H9 (cell line): Measurements from ENCODE around the gene MAP3K5. TPM values are rescaled to one million over a fixed set of nuclear protein-coding genes. Genes with fewer than 3 reads are reported as not detected.
"Not testable (repeated sequence)": the region's sequence is repeated elsewhere in the genome, so short reads cannot be mapped to it uniquely, and the experiment has no call there.

Experiments
- DNase-seq: peaks from one replicate; pipeline ENCODE4 v3.0.0-alpha.2; 2017
- H2AFZ ChIP-seq: one replicate; pipeline ENCODE4 v1.6.1; 2013; ENCODE audit warnings: mild to moderate bottlenecking, low read length, control low read depth, moderate library complexity
- H2AK5ac ChIP-seq: 2 replicates; pipeline ENCODE4 v1.6.1; 2013; ENCODE audit warnings: low read length, control low read depth, mixed read lengths; ENCODE audit not compliant: insufficient read length
- H2BK120ac ChIP-seq: one replicate; pipeline ENCODE4 v1.6.1; 2013; ENCODE audit warnings: low read depth, mild to moderate bottlenecking, low read length, control low read depth, inconsistent platforms; ENCODE audit not compliant: poor library complexity, severe bottlenecking
- H2BK12ac ChIP-seq: 2 replicates; pipeline ENCODE4 v1.6.1; 2013; ENCODE audit warnings: low read length, control low read depth, mixed read lengths, low read depth; ENCODE audit not compliant: insufficient read length
- H2BK15ac ChIP-seq: 2 replicates; pipeline ENCODE4 v1.6.1; 2013; ENCODE audit warnings: low read depth, low read length, control low read depth
- H2BK20ac ChIP-seq: one replicate; pipeline ENCODE4 v1.6.1; 2013; ENCODE audit warnings: low read depth, mild to moderate bottlenecking, low read length, control low read depth, inconsistent platforms; ENCODE audit not compliant: poor library complexity, severe bottlenecking
- H2BK5ac ChIP-seq: 2 replicates; pipeline ENCODE4 v1.6.1; 2013; ENCODE audit warnings: low read length, control low read depth, mixed read lengths; ENCODE audit not compliant: insufficient read length
- H3K14ac ChIP-seq: 2 replicates; pipeline ENCODE4 v1.6.1; 2013; ENCODE audit warnings: low read length, control low read depth; ENCODE audit not compliant: insufficient read depth
- H3K18ac ChIP-seq: 2 replicates; pipeline ENCODE4 v1.6.1; 2013; ENCODE audit warnings: low read depth, mild to moderate bottlenecking, mixed read lengths, low read length, control low read depth; ENCODE audit not compliant: insufficient read length
- H3K23ac ChIP-seq: 2 replicates; pipeline ENCODE4 v1.6.1; 2013; ENCODE audit warnings: low read length, control low read depth, mixed read lengths, low read depth; ENCODE audit not compliant: insufficient read length
- H3K23me2 ChIP-seq: 2 replicates; pipeline ENCODE4 v1.6.1; 2013; ENCODE audit warnings: low read depth, mild to moderate bottlenecking, mixed read lengths, low read length, control low read depth; ENCODE audit not compliant: insufficient read length, poor library complexity, severe bottlenecking
- H3K27ac ChIP-seq: 2 replicates; pipeline ENCODE4 v1.5.1; 2013; ENCODE audit warnings: low read length, control low read depth, mixed read lengths, low read depth; ENCODE audit not compliant: insufficient read length
- H3K27me3 ChIP-seq: 2 replicates; pipeline ENCODE4 v1.6.1; 2013; ENCODE audit warnings: low read length, control low read depth, inconsistent platforms; ENCODE audit not compliant: insufficient read depth
- H3K4ac ChIP-seq: 2 replicates; pipeline ENCODE4 v1.6.1; 2013; ENCODE audit warnings: low read depth, mild to moderate bottlenecking, control low read depth, inconsistent platforms, low read length, moderate library complexity
- H3K4me1 ChIP-seq: 2 replicates; pipeline ENCODE4 v1.6.1; 2013; ENCODE audit warnings: low read length, control low read depth, inconsistent platforms; ENCODE audit not compliant: insufficient read depth
- H3K4me2 ChIP-seq: 2 replicates; pipeline ENCODE4 v1.6.1; 2013; ENCODE audit warnings: low read length, control low read depth, mixed read lengths; ENCODE audit not compliant: insufficient read length, insufficient read depth
- H3K56ac ChIP-seq: 2 replicates; pipeline ENCODE4 v1.6.1; 2013; ENCODE audit warnings: low read depth, mild to moderate bottlenecking, mixed read lengths, low read length, control low read depth; ENCODE audit not compliant: insufficient read length
- H3K79me1 ChIP-seq: 2 replicates; pipeline ENCODE4 v1.6.1; 2013; ENCODE audit warnings: low read depth, mild to moderate bottlenecking, moderate library complexity, low read length, control low read depth, inconsistent platforms; ENCODE audit not compliant: insufficient read depth, poor library complexity, severe bottlenecking
- H3K79me2 ChIP-seq: 2 replicates; pipeline ENCODE4 v1.6.1; 2013; ENCODE audit warnings: low read length, control low read depth, inconsistent platforms; ENCODE audit not compliant: insufficient read depth
- H3K9ac ChIP-seq: 2 replicates; pipeline ENCODE4 v1.6.1; 2013; ENCODE audit warnings: low read length, control low read depth, mixed read lengths; ENCODE audit not compliant: insufficient read length; ENCODE audit errors: extremely low read depth
- H3K9me3 ChIP-seq: one replicate; pipeline ENCODE4 v1.6.1; 2013; ENCODE audit warnings: low read depth, low read length, inconsistent platforms; ENCODE audit not compliant: control insufficient read depth
- H3T11ph ChIP-seq: one replicate; pipeline ENCODE4 v1.6.1; 2013; ENCODE audit warnings: mild to moderate bottlenecking, low read length, control low read depth, inconsistent platforms
- H4K20me1 ChIP-seq: one replicate; pipeline ENCODE4 v1.6.1; 2013; ENCODE audit not compliant: control insufficient read depth, insufficient read length, insufficient read depth
- H4K5ac ChIP-seq: 2 replicates; pipeline ENCODE4 v1.6.1; 2013; ENCODE audit warnings: low read depth, mild to moderate bottlenecking, mixed read lengths, low read length, control low read depth; ENCODE audit not compliant: insufficient read length
- H4K8ac ChIP-seq: replicated peaks from 2 replicates; pipeline ENCODE4 v1.6.1; 2013; ENCODE audit warnings: low read length, control low read depth, mixed read lengths, low read depth; ENCODE audit not compliant: insufficient read length
- H4K91ac ChIP-seq: 2 replicates; pipeline ENCODE4 v1.6.1; 2013; ENCODE audit warnings: low read depth, mild to moderate bottlenecking, moderate library complexity, mixed read lengths, low read length, control low read depth; ENCODE audit not compliant: insufficient read length
- H3K27ac Mint-ChIP-seq, 3 experiments: 2 replicates in 2 of 3; 3 replicates in 1 of 3; pipeline ENCODE4 v1.8.0; 2020 to 2021; ENCODE audit warnings: mixed read lengths in 3 of 3, mild to moderate bottlenecking in 1 of 3, moderate library complexity in 1 of 3
- H3K27me3 Mint-ChIP-seq: 2 replicates; pipeline ENCODE4 v1.8.0; 2021; ENCODE audit warnings: low read depth, mild to moderate bottlenecking, moderate library complexity, mixed read lengths
- H3K36me3 Mint-ChIP-seq, 3 experiments: 2 replicates in 2 of 3; 3 replicates in 1 of 3; pipeline ENCODE4 v1.8.0; 2020 to 2021; ENCODE audit warnings: low read depth in 3 of 3, mixed read lengths in 3 of 3; ENCODE audit not compliant: insufficient read depth in 1 of 3
- H3K4me1 Mint-ChIP-seq, 2 experiments: 2 replicates each; pipeline ENCODE4 v1.8.0; 2020; ENCODE audit warnings: mixed read lengths in 2 of 2
- H3K4me3 Mint-ChIP-seq, 2 experiments: 2 replicates in 1 of 2; 3 replicates in 1 of 2; pipeline ENCODE4 v1.8.0; 2020 to 2021; ENCODE audit warnings: mild to moderate bottlenecking in 2 of 2, mixed read lengths in 2 of 2, moderate library complexity in 1 of 2
- H3K9me3 Mint-ChIP-seq, 2 experiments: 2 replicates in 1 of 2; 3 replicates in 1 of 2; pipeline ENCODE4 v1.8.0; 2020; ENCODE audit warnings: mild to moderate bottlenecking in 2 of 2, mixed read lengths in 2 of 2, moderate library complexity in 1 of 2
- WGBS: extraction: QIAGEN DNeasy Blood & Tissue Kit; methylation state at CpG from one replicate; pipeline ENCODE4 v1.1.7; 2013; ENCODE audit warnings: missing lambda C conversion rate, low lambda C conversion rate, mixed read lengths; ENCODE audit not compliant: insufficient read length; ENCODE audit errors: extremely low coverage; 5-methylcytosine and 5-hydroxymethylcytosine counted together
- total RNA-seq: library from RNA; stranded (reverse); gene quantifications from 2 replicates; pipeline ENCODE4 v1.2.1, GENCODE V29; 2021
- TF ChIP-seq, protein P1 (sequence below): fragments of 200-600 bp; sonication (generic); conservative IDR thresholded peaks from 3 replicates; pipeline ENCODE4 v1.8.0; 2021; ENCODE audit warnings: antibody characterized with exemption, mild to moderate bottlenecking

The MAP3K5 gene
- total RNA-seq, 1 experiment from 2014 or later = 1.6 TPM

GRCh38 chr6:136586295-136586694 lies 206.0 kb downstream of the MAP3K5 start:
- no peaks in the 10 kb centered on the region for H3K9me3 ChIP-seq
- H3K79me1 ChIP-seq = no peaks in the 10 kb centered on the region
- no peak overlapping the region for H3K56ac ChIP-seq
- H3K23me2 ChIP-seq = no peaks in the 10 kb centered on the region
- no peak overlapping the region for H3K27ac ChIP-seq
- no peak overlapping the region for H3K14ac ChIP-seq
- no peak overlapping the region for H3T11ph ChIP-seq
- H3K4ac ChIP-seq = no peak overlapping the region
- no peak overlapping the region for H4K91ac ChIP-seq
- WGBS = no CpG with 5 or more reads among the region's 4 CpGs
- no peaks in the 10 kb centered on the region for H3K79me2 ChIP-seq
- H2BK12ac ChIP-seq = no peak overlapping the region
- Mint-ChIP-seq H3K4me1 (peaks cover 28 to 35% of the 10 kb centered on the region in 2 experiments), H3K36me3 (peaks cover 11 to 34% (median 21%) of the 10 kb centered on the region in 3 experiments), H3K9me3 (peaks cover 13 to 19% of the 10 kb centered on the region in 2 experiments), H3K27me3 (no peaks in the 10 kb centered on the region; the same call in 1 of the 2 replicates), H3K27ac (no peak overlapping the region), H3K4me3 (no peak overlapping the region)
- no peak overlapping the region for H3K9ac ChIP-seq
- no peak overlapping the region for H4K8ac ChIP-seq
- no peak for DNase-seq
- H2AFZ ChIP-seq = no peak overlapping the region
- H2BK120ac ChIP-seq = no peak overlapping the region
- H2BK15ac ChIP-seq = no peak overlapping the region
- H2AK5ac ChIP-seq = no peak overlapping the region
- H3K18ac ChIP-seq = no peak overlapping the region
- H2BK5ac ChIP-seq = no peak overlapping the region
- H3K27me3 ChIP-seq = no peaks in the 10 kb centered on the region
- no peak overlapping the region for H4K5ac ChIP-seq
- TF ChIP-seq, protein P1, sequence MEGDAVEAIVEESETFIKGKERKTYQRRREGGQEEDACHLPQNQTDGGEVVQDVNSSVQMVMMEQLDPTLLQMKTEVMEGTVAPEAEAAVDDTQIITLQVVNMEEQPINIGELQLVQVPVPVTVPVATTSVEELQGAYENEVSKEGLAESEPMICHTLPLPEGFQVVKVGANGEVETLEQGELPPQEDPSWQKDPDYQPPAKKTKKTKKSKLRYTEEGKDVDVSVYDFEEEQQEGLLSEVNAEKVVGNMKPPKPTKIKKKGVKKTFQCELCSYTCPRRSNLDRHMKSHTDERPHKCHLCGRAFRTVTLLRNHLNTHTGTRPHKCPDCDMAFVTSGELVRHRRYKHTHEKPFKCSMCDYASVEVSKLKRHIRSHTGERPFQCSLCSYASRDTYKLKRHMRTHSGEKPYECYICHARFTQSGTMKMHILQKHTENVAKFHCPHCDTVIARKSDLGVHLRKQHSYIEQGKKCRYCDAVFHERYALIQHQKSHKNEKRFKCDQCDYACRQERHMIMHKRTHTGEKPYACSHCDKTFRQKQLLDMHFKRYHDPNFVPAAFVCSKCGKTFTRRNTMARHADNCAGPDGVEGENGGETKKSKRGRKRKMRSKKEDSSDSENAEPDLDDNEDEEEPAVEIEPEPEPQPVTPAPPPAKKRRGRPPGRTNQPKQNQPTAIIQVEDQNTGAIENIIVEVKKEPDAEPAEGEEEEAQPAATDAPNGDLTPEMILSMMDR = no peak
- no peaks in the 10 kb centered on the region for H4K20me1 ChIP-seq
- H3K4me2 ChIP-seq = no peak overlapping the region
- peaks cover 12% of the 10 kb centered on the region for H3K4me1 ChIP-seq
- no peak overlapping the region for H3K23ac ChIP-seq
- H2BK20ac ChIP-seq = no peak overlapping the region

DNA sequence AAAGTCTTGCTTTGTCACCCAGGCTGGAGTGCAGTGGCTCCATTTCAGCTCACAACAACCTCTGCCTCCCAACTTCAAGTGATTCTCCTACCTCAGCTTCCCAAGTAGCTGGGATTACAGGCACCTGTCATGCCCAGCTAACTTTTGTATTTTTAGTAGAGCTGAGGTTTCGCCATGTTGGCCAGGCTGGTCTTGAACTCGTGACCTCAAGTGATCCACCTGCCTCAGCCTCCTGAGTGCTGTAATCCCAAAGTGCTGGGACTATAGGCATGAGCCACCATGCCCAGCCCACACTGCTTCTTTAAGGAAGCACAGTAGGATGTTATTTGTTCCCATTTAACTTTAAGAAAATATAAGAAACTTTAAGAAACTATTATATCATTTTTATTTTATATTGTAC lies 206.8 kb downstream of the MAP3K5 start:
- no CpG with 5 or more reads among the region's 2 CpGs for WGBS
- H4K5ac ChIP-seq, H3K27me3 Mint-ChIP-seq, H2BK12ac ChIP-seq, H4K8ac ChIP-seq, H3K4ac ChIP-seq, H2BK20ac ChIP-seq, H3K9ac ChIP-seq, H3K27ac ChIP-seq, H3K27ac Mint-ChIP-seq, H3K27me3 ChIP-seq, H3K18ac ChIP-seq, H3T11ph ChIP-seq, H3K23ac ChIP-seq, H2AK5ac ChIP-seq, H3K4me2 ChIP-seq, H4K20me1 ChIP-seq, DNase-seq, H2BK5ac ChIP-seq, H3K79me2 ChIP-seq, H3K4me3 Mint-ChIP-seq, H3K14ac ChIP-seq, H3K23me2 ChIP-seq, H2BK120ac ChIP-seq, H2BK15ac ChIP-seq, H2AFZ ChIP-seq, H3K56ac ChIP-seq, H3K79me1 ChIP-seq, H3K9me3 ChIP-seq, H4K91ac ChIP-seq: not testable (repeated sequence)
- Mint-ChIP-seq H3K9me3 (peaks cover 12 to 13% of the 10 kb centered on the region in 2 experiments), H3K36me3 (peaks cover 5 to 27% (median 15%) of the 10 kb centered on the region in 3 experiments; a peak in 6 of 7 replicates), H3K4me1 (peaks cover 22 to 29% of the 10 kb centered on the region in 2 experiments)
- peaks cover 12% of the 10 kb centered on the region for H3K4me1 ChIP-seq
